GM21786 (cell line): ENCODE data around the gene CADM1.

Source experiments
- ATAC-seq: cut with Tn5 transposase; IDR thresholded peaks from one replicate; pipeline ENCODE4 v1.9.1; 2021; ENCODE audit not compliant: unreplicated experiment

Gene CADM1

DNA sequence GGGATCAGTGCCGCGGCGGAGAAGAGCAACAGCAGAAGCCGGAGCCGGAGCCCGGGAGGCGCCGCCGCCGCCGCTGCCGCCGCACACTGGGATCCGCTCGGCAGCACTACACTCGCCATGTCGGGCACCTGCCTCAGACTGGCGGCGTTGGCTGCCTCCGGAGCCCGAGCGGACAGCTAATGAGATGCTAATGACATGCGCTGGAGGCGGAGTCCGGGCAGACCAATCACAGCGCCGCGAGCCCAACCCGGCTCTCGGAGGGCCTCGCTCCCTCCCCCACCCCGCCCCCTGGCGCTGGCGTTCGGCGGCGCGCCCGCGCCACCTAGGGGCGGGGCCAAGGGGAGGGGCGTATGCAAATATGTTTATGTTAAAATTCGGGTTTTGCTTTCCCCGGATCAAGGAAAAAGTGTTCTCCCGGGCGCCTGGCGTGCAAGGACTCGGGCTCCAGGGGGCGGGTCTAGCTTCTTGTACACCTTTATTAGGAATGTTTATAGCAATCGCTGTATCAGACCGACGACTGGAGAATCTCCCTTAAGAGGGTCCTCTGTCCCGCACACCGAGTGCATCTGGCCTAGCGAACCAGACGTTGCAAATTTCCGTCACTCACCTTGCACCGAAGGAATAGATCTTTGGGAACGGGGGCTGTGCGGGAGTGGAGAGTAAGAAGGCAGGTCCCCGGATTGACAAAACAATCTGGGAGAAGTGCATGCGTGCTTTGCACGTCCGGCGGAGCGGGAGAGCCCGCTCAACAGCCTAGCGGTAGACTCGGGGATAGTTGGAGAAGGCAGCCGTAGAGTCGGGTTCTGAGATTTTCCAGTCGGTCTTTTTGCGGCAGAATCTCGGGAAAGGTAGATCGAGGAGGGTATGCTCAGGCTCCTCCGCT is at the start of gene CADM1:
Gene CADM1, minus strand, starts transcription at position 140 of the 883 bp plus-strand sequence.
- ATAC-seq, result no peak

DNA sequence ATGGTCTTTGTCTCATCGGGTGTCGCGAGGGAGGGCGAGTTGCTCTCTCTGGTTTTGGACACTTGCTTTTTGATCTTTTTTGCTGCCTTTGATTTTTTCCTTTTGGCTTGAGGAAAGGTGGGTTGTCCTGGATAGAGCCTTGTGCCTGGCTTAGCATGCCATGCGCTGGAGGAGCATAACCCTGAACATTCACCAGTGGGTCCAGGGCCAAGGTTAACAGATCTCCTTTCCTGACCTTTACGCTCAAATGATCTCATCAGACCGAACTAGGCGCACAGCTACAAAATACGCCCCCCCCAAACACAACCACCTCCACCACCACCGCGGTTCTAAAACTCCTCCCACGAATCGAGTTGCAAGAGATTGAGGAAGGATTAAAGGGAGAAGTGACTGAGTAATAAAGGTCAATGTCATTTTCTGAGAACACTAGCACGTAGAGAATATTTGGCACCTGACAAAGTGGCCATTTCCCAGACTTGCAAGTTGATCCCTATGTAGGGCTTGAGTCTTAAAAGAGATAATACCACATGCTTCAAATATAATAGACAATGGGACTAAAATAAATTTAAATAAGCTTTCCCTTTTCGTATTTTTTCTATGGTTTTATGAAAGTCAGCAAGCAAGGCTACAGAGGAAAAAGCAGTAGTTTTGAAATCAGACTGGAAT is 48.7 kb upstream of the CADM1 start:
- ATAC-seq, result no peak

DNA sequence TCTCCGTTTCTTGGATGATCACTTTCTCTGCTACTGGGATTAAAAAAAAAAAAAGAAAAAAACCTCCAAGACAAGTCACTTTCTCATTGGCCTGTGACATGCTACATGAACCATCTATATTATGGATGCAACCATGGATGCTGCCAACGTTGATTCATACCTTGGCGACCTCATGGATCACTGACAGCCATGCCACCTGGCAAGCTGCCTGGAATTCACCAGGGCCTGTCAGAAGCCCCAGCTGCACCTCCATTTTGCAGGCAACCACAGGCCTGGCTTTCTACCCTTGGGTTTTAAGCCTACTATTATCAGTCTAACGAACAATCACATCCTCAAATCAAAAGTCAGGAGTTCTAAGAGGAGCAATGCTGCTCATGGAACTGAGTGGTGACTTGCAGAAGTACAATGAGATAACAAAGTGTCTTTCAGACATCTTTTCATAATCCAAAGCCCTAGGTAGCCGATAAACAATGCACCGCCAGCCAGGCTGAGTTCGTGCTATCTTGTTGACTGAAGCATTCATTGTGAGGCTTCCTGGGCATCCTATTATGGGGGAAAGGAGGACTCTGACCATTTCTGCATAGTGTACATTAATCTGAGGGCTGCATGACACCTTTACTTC is 48.0 kb upstream of the CADM1 start:
- ATAC-seq, result no peak

DNA sequence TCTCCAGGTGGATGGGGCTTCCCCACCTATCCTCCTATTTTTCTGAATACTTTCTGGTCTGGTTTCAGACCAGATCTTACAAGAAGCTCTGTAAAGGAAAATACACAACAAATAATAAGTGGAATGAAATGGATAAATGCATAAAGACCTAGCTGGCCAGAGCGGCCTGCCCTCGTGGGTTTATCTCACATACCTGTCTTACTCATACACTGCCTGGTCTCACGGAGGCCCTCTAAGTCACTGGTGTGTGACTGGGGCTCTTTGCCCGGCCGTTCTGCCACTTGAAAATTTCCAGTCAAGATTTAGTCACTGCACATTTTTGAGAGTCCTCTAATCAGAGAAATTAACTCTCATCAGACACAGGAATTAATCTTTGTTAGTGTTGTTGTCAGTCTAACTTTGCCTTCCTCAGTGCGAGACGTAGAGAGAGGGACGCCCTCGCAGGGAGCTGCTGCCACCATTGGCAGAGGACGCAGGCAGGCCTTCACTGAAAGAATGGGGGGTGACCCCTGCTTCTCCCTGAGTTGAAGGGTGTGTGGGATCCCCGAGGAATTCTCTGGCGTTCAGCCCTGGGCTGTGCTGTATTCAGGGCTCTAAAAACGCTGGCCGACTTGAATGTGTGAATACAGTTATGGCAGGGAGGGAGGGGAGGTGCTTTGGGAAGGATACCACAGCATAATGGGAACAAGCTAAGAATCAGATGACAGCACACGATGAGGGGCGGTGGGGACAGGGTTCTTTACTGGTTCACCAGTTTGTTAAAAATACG is 46.3 kb upstream of the CADM1 start:
- no peak for ATAC-seq

DNA sequence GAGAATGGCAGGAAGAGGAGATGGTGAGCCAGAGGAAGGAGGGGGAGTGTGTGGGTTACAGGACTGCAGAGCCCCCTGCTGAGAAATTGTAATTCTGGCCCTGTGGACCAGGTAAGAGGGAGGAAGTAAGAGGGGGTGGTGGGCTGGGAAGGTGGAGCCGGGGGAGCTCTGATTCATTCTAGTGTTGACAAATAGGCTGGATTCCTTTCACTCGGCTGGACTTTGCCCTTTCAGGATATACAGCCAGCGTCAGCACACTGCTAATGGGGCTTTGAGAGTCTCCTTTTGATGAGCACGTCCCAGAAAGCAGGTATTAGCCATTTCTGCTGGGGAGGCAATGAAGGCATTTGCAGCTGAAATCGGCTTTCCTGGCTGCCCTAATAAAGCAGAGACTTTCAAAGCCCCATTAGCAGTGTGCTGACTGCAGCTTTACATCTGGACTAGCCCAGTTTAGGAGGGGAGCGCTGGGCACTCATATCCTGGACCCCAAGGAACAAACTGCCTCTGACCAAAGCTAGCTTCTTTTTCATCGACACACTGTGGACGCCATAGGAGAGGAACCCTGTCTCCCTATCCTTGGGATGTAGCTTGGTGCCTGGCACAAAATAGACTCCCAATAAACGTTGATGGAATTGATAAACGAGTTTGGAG is 44.8 kb upstream of the CADM1 start:
- ATAC-seq, result no peak

DNA sequence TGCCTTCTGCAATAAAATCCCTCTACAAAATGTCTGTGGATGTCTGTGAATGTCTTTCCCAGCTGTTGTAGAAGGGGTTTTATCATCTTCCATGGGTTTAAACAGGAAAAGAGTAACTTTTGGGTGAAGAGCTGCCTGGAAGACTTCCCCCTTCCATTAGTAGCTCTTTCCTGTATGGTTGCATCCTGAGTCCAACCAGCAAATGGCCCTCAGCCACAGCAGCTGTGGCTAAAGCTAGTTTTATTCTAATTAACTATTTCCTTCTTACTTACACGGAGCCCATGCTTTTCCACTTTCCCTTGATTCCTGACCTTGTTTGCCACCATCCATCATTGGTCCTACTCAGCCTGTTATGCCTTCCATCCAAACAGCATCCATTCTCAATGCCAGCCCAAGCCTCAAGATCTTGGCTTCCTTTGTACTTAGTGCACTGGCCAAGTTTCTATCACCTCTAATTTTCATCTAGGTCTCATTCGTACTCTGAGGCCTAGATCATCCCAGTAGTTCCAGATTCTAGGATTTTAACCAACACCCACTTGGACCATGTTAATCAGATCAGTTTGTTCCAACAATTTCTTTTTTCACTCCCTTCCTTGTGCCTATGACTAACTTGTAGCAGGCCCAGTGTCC is 41.5 kb upstream of the CADM1 start:
- no peak for ATAC-seq

DNA sequence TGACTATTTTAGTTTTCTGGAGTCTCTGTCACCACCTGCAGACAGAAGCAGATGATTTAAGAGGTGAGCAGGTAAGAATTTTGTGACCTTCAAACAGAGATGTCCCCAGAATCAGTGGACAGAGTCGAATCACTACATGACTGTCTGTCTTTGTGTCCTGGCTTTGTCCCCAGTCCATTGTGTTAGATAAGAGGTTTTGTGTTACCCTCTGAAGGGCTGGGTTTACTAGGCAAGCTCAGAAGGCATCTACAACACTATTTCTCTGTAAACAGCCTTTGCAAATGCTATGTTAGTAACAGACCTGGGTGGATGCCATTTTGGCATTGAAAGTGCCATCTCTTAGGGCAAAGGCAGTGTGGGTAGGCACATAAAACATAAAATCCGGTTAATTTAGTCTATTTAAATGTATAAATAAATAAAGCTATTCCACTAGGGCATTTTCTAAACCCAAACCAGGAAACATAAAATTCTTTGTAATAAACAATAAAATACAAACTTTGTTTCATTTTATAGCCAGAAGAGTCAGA is 40.3 kb upstream of the CADM1 start:
- no peak for ATAC-seq

DNA sequence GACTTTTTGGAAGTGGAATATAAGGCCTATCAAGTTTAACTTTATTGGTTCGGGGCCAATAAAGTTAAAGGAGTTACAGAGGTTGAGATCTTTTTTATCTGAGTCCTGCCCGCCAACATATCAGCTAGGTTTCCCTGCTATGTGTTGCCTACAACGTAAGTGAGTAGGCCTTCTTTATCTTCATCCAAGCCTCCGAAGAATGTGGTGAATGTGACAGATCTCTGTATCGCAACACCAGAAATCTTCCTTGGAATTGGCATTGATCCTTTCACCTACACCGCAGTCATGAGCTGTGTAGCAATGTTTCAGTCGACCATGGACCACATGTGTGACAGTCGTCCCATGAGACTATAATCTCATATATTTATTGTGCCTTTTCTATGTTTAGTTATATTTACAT is 37.3 kb upstream of the CADM1 start:
- ATAC-seq, result no peak

DNA sequence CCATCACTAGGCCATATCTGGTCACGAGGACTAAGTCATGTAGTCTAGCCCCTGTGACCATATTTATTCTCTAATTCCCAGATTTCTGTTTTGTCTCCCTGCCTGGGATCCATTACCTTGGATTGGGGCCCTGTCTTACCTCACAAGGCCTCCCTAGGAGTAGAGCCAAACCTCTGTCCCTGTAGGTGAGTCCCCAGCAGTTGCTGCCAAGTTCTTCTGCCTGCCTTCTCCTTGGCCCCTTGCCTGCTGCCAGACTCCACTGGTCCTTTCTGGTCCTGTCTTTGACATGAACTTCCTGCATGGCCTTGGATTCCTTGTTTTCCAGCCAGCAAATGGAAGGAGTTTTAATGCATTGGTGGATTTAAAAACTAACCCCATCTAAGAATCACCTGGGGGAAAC is 35.6 kb upstream of the CADM1 start:
- no peak for ATAC-seq

DNA sequence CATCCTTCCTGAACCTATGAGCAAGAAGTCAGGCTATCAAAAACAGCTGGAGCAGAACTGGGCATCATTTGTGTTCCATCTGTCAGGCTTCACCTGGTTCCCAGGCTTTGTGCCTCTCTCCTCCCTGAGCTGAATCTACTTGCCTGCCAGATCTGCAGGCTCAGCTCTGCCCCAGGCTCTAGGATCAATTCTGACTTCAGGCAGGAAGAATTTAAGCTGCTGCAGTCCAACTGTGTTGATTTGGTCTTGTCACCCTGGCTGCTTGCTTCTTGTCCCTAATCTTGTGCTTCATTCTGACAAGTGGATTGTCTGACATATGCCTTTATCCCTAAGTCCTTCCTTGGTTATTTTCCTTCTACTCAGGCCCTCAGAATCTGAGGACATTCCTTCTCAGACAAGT is 31.6 kb upstream of the CADM1 start:
- ATAC-seq, result no peak

DNA sequence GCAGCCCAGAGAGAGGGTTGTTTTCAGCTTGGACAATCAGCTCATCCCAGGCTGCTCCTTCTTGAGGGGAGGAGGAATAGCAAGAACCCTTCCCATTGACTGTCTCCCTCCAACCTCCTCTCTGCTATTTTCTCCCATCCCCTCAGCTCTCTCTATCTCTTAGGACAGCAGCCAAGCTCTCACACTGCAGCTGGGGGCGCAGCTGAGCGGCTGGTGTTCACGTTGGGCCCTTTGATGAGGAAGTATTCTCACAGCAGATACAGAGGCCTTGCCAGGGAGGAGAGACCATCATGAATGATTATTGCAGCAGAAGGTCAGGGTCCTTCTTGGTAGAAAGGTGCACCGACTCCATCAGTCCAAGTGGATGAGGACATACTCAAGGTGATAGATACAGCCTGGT is 26.5 kb upstream of the CADM1 start:
- no peak for ATAC-seq

DNA sequence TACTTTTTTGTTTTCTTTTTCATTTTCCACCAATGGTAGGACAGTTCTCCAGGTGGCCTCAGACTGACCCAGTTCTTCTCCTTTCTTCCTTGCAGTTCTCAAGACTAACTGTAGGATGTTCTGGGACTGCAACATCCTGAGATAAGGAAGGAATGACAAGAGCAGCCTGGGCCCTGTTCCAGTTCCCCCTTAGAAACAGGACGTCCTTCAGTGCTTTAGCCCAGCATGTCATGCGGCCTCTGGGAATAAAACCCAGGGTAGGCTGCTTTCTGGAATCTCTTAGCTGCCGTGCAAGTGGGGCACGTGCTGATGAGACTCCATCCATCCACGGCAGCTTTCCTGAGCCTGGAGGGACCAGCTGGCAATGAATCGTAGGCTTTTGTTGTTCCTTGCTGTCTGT is 24.0 kb upstream of the CADM1 start:
- ATAC-seq, result no peak

DNA sequence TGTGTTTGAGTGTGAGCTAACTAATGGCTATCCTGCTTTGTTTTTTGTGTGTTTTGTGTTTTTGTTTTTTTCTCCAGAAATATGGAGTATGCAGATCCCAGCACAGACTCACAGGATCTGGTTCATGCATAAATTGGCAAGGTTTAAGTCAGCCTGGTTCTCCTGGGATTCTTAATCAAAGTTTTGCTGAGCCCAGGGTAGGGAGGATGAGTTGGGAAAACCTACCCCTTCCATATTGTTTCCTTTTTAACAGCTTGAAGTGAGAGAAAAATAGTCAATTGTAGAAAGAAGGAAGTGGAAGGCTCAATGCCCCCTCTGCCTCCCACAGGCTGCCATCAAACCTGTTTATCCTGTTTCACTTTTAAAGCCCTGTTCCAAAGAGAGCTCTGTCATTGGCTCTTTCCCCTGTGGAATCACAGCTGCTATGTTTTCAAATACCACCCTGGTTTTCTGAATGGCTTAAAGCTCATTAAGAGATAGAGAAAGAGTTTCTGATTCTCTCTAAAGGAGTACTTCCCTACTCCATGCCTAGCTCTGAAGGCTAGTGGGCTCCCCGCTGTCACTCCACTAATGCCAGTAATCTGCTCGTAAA is 23.4 kb upstream of the CADM1 start:
- ATAC-seq, result no peak

DNA sequence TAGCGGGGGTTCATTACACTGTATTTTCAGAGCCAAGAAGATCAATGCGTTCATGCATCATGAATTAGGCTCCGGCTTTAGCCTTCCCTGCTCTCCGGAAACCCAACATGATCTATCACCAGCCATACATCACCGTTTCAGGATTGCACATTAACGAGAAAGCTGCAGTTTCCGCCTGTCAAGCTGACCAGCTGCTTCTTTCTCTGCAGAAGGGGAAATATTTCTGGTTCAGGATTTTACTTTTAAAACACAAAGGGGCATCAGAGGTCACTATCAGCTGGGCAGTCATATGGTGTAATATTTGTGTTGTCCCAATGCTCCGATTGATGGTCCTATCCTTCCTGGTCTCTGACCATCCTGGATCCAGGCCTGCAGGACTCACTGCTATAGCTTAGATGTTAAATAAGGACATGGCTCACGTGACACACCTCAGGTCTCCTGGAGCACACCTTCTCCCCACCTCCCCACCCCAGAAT is 21.4 kb upstream of the CADM1 start:
- ATAC-seq, result no peak

DNA sequence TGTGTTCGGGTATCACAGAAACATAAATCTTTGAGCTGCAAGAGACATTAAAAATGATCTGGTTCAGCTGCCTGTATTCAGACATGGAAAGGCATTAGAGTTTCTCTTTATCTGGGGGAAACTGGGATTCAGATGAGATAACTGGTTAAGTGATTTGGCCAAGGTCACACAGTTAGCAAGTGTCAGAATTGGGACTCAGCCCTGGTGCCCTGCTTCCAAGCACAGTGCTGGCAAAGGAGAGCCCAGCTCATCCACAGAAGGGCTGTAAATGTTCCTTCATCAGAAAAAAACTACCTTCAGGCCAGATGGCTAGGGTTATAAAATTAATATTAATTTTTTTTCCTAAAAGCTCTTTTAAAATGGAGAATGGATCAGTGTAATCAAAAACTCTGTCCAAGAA is 20.4 kb upstream of the CADM1 start:
- ATAC-seq, result no peak

DNA sequence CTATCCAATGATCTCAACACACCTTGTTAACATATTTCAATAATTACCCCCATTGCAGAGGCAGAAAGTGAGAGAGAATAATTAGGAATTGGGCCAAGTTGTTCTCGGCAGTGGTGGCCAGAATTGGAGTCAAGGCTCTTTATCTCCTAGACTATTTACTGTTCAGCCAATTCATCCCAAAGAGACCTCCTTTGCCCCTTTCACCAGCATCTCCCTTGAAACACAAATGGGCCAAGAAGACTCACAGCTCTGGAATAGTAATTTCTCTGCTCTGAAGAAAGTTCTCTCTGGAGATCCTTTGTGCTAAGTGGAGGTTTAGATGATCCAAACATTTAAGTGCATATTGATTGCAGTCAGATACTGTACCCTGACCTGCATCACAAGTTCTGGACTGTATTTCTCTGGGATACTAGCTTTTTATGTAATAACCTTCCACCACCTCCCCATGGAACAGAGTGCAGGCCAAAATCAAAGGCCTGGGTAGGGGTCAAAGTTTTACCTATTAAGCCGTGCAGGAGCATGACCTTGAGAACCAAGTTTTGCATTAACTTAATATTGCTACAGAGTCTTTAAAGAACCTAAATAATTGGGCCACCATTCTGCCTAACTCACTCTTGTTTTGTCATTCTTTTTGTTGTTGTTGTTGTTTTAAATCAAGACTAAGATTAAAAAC is 19.6 kb upstream of the CADM1 start:
- no peak for ATAC-seq

DNA sequence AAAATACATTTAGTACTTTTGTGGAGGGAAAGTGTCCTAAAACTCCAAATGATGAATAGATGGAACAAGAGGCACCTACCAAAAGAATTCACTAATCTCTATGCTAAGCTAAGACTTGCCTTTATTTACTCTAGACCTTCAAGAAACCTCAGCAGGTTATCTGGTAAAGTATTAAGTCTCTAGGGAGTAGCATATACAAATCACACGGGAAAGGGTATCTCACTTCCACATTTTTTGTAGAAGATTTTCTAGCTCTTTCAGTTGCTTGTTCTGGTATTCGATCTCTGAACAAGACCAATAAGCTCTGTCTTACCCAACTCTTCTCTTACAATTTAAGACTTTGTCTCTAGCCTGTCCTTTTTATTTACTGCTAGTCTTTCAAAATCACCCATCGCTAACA is 18.1 kb upstream of the CADM1 start:
- peak; percentile 62 for ATAC-seq

DNA sequence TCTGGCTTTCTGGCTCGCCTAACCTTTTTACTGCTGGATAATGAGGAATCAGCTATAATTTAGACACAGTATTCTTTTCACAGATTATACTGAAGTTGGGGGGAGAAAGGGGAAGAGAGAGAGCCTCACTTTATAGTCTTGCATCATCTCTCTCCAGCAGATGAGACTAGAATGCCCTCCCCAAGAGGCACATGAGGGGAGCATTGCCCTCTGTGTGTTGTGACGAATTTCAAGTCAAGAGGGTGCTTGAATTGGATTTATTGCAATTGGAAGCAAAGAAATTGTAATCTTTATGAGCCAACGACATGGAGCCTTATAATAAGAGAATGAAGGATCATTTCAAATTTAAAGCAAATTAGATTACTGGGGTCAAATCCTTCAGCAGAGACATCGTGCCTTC is 17.6 kb upstream of the CADM1 start:
- no peak for ATAC-seq

DNA sequence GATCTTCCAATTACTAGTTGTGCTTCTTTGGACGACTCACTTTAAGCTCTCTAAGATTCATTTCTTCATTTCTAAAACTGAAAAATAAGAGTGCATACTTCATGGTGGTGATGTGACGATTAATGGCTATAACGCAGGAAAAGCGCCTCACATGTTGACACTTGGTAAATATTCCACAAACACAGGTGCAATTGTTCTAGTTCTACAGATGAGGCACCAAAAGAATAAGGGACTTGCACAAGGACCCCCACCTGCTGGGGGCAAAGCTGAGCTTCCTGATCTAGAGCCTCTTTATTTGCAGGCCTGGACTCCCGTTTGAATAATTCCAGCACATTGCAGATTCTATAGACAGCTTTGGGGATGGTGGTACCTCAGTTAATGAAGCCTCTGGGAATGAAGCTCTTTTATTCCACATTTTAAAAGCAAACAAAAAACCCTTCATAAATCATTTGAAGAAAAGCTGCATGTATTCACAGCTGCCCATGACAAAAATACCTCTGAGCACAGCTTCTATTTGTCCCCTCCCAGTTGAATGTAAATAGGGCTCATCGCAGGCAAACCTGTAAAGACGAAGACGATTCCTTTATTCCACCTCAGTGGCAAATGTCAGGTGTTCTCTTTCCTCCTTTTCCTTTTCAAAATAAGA is 14.9 kb upstream of the CADM1 start:
- ATAC-seq, result no peak
